Fibroblast of lung (primary cell): ENCODE measurements around the gene STX8. TPM values are rescaled to one million over a fixed set of nuclear protein-coding genes. Genes with fewer than 3 reads are reported as not detected.

Experiments used
- DNase-seq, 2 donors: peaks; one replicate each; pipeline versions ENCODE4 v3.0.0 to v3.0.0-alpha.2; 2010; ENCODE audit warnings: low read depth in 2 of 2
- H2AFZ ChIP-seq: 2 replicates; pipeline ENCODE4 v1.5.1; 2012; ENCODE audit warnings: low read length, control low read depth, inconsistent platforms
- H3K27ac ChIP-seq: 2 replicates; pipeline ENCODE4 v1.5.1; 2011; ENCODE audit warnings: low read length, control low read depth; ENCODE audit not compliant: insufficient read depth
- H3K27me3 ChIP-seq: 2 replicates; pipeline ENCODE4 v1.5.1; 2011; ENCODE audit warnings: mild to moderate bottlenecking, low read length; ENCODE audit not compliant: control insufficient read depth, insufficient read depth
- H3K36me3 ChIP-seq: 2 replicates; pipeline ENCODE4 v1.5.1; 2011; ENCODE audit warnings: low read length; ENCODE audit not compliant: control insufficient read depth, insufficient read depth
- H3K4me1 ChIP-seq: 2 replicates; pipeline ENCODE4 v1.5.1; 2011; ENCODE audit warnings: low read length; ENCODE audit not compliant: control insufficient read depth, insufficient read depth; ENCODE audit errors: extremely low read depth
- H3K4me2 ChIP-seq: 2 replicates; pipeline ENCODE4 v1.5.1; 2011; ENCODE audit warnings: low read length, control low read depth; ENCODE audit not compliant: insufficient read depth; ENCODE audit errors: extremely low read depth
- H3K4me3 ChIP-seq, 4 experiments: fragments of 200-600 bp in 1 of 4; sonication (generic) in 1 of 4; replicated peaks in 1 of 4; 2 replicates each; pipeline ENCODE4 v1.5.1; 2011 to 2016; ENCODE audit warnings: low read length in 4 of 4, low read depth in 3 of 4, mild to moderate bottlenecking in 3 of 4, control low read depth in 2 of 4, inconsistent platforms in 1 of 4, mixed read lengths in 1 of 4; ENCODE audit not compliant: insufficient read depth in 1 of 4; ENCODE audit errors: control extremely low read depth in 1 of 4
- H3K79me2 ChIP-seq: 2 replicates; pipeline ENCODE4 v1.5.1; 2012; ENCODE audit warnings: mild to moderate bottlenecking, low read length, inconsistent platforms; ENCODE audit not compliant: control insufficient read depth, insufficient read depth
- H3K9ac ChIP-seq: 2 replicates; pipeline ENCODE4 v1.5.1; 2011; ENCODE audit warnings: mild to moderate bottlenecking, low read length, control low read depth; ENCODE audit not compliant: insufficient read depth
- H3K9me3 ChIP-seq: 2 replicates; pipeline ENCODE4 v1.5.1; 2012; ENCODE audit warnings: low read depth, low read length; ENCODE audit not compliant: control insufficient read depth, insufficient read depth
- H4K20me1 ChIP-seq: 2 replicates; pipeline ENCODE4 v1.5.1; 2011; ENCODE audit warnings: low read length; ENCODE audit not compliant: control insufficient read depth, insufficient read depth; ENCODE audit errors: extremely low read depth
- EZH2 ChIP-seq: IDR thresholded peaks from 2 replicates; pipeline ENCODE4 v1.5.1; 2012; ENCODE audit warnings: low read length, control low read depth, mild to moderate bottlenecking; ENCODE audit errors: missing control alignments
- polyA plus RNA-seq, 2 donors: library from polyadenylated mRNA; depleted of rRNA in 1 of 2; stranded (reverse) in 1 of 2; unstranded in 1 of 2; fragments of >200 nt; gene quantifications; 2 replicates each; pipeline ENCODE4 v1.2.1, GENCODE V29; 2011 to 2012; ENCODE audit warnings: missing spikeins in 1 of 2
- total RNA-seq: library from RNA; depleted of rRNA; stranded (reverse); fragments of >200 nt; gene quantifications from 2 replicates; pipeline ENCODE4 v1.2.1, GENCODE V29; 2014
- TF ChIP-seq, protein P1 (sequence below), 2 donors: IDR thresholded peaks in 1 of 2; conservative IDR thresholded peaks in 1 of 2; 1 replicate in 1 of 2; 2 replicates in 1 of 2; pipeline ENCODE4 v1.5.1; 2011 to 2012; ENCODE audit warnings: low read length in 2 of 2, control low read depth in 1 of 2, inconsistent platforms in 1 of 2, low read depth in 1 of 2, mild to moderate bottlenecking in 1 of 2

The STX8 gene
- total and polyA plus RNA-seq, 2 donors (not counting 1 experiment from before 2014, with no cell fraction given): 84.7 to 128 TPM

DNA sequence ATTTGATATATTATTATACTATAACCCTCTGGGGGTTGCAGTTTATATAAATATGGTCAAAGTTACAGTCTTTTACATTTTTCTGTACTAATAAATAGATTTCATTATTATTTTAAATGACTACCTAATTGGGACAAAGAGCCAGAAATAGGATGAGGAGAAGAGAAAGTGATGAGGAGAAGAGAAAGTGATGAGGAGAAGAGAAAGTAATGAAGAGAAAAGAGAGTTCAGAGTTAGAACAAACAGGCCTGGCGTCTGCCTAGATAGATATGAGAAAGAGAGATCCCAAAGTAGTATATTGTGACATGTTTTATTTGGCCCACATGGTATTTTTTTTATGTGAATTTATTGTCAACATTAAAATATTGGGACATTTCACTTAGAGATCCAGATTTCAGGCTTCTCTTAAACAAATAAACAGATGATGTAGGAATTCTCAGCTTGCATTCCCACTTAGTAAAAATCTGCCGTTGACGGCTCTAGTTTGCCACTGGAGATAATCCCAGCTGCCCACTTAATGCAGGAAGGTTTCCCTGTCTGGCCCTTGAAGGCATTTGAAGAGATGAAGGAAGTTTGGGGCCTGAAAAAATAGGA is 210.7 kb downstream of the STX8 start:
- no peaks in the 10 kb centered on the region for H3K79me2 ChIP-seq
- H3K4me1 ChIP-seq: peaks cover 2% of the 10 kb centered on the region
- no peaks in the 10 kb centered on the region for H3K27me3 ChIP-seq
- H3K9ac ChIP-seq: no peak overlapping the region
- no peaks in the 10 kb centered on the region for H3K36me3 ChIP-seq
- no peak overlapping the region for H3K4me3 ChIP-seq
- no peaks in the 10 kb centered on the region for H4K20me1 ChIP-seq
- no peak overlapping the region for H3K4me2 ChIP-seq
- TF ChIP-seq EZH2: no peak
- TF ChIP-seq, protein P1, sequence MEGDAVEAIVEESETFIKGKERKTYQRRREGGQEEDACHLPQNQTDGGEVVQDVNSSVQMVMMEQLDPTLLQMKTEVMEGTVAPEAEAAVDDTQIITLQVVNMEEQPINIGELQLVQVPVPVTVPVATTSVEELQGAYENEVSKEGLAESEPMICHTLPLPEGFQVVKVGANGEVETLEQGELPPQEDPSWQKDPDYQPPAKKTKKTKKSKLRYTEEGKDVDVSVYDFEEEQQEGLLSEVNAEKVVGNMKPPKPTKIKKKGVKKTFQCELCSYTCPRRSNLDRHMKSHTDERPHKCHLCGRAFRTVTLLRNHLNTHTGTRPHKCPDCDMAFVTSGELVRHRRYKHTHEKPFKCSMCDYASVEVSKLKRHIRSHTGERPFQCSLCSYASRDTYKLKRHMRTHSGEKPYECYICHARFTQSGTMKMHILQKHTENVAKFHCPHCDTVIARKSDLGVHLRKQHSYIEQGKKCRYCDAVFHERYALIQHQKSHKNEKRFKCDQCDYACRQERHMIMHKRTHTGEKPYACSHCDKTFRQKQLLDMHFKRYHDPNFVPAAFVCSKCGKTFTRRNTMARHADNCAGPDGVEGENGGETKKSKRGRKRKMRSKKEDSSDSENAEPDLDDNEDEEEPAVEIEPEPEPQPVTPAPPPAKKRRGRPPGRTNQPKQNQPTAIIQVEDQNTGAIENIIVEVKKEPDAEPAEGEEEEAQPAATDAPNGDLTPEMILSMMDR (conservative IDR thresholded peaks at IDR 0.05 in 1 of 2, IDR thresholded peaks at IDR 0.05 in 1 of 2; ENCODE audit: low read depth in 1 of 2, low read length in 2 of 2): no peak
- no peaks in the 10 kb centered on the region for H3K9me3 ChIP-seq
- no peak overlapping the region for H3K27ac ChIP-seq
- H2AFZ ChIP-seq: no peak overlapping the region
- peak; percentile 36 to 63 for DNase-seq

DNA sequence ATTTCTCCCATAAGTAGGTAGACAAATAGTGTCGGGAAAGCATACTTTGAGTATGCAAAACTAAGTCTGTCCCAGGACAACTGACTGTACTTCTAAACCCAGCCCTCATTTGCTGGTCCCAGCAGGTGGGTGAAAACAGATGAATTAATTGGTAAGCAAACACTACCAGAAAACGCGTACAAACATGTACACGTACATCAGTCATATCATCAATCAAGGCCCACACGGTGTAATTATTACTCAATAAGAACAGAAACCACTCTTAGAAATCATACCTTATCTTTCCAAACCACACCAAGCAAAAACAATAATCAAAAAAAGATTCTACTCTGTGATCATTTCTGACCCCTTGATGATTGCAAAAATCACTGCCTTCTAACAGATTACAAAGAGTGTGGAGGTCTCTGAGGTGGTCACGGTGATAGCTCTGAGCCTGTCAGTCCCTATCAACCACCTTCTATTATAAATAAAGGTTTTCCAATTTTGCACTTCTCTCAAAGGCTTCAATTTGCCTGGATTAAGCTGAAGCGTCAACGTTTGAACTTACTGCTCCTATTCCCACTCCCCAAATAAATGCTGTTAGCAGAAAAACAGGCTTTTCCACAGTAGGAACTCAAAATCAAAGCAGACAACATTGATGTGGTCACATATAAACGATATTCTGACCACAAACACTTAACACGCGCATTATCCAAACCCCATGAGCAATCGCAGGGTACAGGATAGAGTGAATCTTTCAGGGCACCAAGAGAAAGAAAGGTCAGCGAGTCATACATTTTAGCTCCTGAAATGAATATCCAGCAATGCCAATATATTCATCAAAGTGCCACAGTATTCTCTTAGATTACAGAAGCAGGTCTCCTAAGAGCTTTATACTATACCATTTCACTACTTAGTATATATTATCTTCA is 211.9 kb downstream of the STX8 start:
- H3K4me3 ChIP-seq: no peak overlapping the region
- no peaks in the 10 kb centered on the region for H4K20me1 ChIP-seq
- H3K27me3 ChIP-seq: no peaks in the 10 kb centered on the region
- H3K4me2 ChIP-seq: no peak overlapping the region
- H3K9ac ChIP-seq: no peak overlapping the region
- H3K9me3 ChIP-seq: no peaks in the 10 kb centered on the region
- no peak overlapping the region for H3K27ac ChIP-seq
- no peak for TF ChIP-seq EZH2
- TF ChIP-seq, protein P1 (conservative IDR thresholded peaks at IDR 0.05 in 1 of 2, IDR thresholded peaks at IDR 0.05 in 1 of 2; ENCODE audit: low read depth in 1 of 2, low read length in 2 of 2): no peak
- no peak overlapping the region for H2AFZ ChIP-seq
- H3K4me1 ChIP-seq: peaks cover 2% of the 10 kb centered on the region
- no peaks in the 10 kb centered on the region for H3K36me3 ChIP-seq
- no peaks in the 10 kb centered on the region for H3K79me2 ChIP-seq
- peak; percentile 61 to 84 for DNase-seq

DNA sequence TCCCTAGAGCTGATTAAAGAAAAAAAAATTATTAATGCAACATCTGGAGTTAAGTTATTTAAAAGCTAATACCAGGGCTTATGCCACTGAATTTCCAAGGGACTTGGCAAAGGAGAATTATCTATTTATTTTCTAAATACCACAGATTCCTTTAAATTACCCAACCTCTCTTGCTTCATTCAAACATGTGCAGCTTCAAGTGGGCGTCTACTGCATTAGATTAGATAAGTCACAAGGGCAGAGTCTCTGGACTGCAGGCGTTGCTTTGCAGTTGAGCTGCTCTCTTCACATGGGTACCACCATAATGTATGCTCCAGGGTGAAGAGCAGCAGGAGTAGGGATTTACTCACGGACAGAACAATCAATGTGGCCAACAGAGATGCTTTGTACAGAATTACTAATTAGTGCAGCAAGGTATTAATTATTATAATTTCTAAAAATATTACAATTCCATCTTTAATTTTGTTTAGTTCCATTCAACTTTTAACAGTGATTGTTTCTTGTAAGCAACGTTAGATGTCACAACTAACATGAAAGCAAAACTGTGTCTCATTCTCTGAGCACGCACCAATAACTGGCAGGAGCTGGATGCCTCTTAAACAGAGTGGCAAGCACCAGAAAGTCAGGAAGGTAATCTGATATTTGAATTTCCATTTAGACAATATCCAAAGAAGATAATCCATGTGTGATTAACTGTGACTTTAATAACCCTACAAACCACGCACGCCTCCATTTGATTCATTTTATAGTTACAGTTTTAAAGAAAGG is 214.2 kb downstream of the STX8 start:
- TF ChIP-seq, protein P1 (conservative IDR thresholded peaks at IDR 0.05 in 1 of 2, IDR thresholded peaks at IDR 0.05 in 1 of 2; ENCODE audit: low read depth in 1 of 2, low read length in 2 of 2): no peak
- TF ChIP-seq EZH2: no peak
- H3K36me3 ChIP-seq: no peaks in the 10 kb centered on the region
- DNase-seq: peak; percentile 72 to 91
- H3K27ac ChIP-seq: no peak overlapping the region
- peaks cover 2% of the 10 kb centered on the region for H3K4me1 ChIP-seq
- no peak overlapping the region for H3K9ac ChIP-seq
- H3K27me3 ChIP-seq: no peaks in the 10 kb centered on the region
- no peak overlapping the region for H2AFZ ChIP-seq
- H4K20me1 ChIP-seq: no peaks in the 10 kb centered on the region
- no peak overlapping the region for H3K4me2 ChIP-seq
- H3K9me3 ChIP-seq: no peaks in the 10 kb centered on the region
- no peaks in the 10 kb centered on the region for H3K79me2 ChIP-seq
- H3K4me3 ChIP-seq: peak overlapping the region in 2 of 4 experiments; percentile 9 to 40
